Measurements from ENCODE around the gene HDDC2. TPM values are rescaled to one million over a fixed set of nuclear protein-coding genes. Genes with fewer than 3 reads are reported as not detected.

Gene HDDC2
- total RNA-seq, 1 experiment from 2014 or later, result 95.6 TPM

DNA sequence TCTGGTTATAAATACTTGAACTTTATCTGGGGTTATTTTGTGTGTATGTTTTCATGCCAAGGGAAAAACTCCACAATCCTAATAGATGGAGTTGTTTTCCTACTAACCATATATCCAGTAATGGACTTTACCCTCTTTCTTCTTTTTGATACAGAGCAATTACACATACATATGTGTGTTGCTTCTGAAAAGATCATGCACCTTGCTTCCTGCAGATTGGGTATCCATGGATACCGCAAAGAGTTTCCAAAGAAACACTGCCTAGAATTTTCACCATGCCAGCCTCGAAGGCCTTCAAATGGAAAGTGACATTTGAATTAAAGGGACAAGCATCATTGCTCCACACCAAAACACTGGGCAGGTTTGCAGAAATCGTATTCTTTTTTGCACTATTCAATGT, 26.8 kb downstream of the HDDC2 start:
- Histone ChIP-seq H3K9me2 (ENCODE audit: insufficient read depth) (no peaks in the 10 kb centered on the region), H4K20me1 (ENCODE audit: insufficient read depth) (no peaks in the 10 kb centered on the region), H3K9ac (ENCODE audit: low read length) (no peak overlapping the region), H3K79me2 (ENCODE audit: insufficient read depth, low read length) (peaks cover 19% of the 10 kb centered on the region), H3K4me3 (replicated peaks in 1 of 2; ENCODE audit: low read depth in 1 of 2, low read length in 2 of 2) (no peak overlapping the region), H3K4me2 (ENCODE audit: low read length) (no peak overlapping the region), H3K36me3 (ENCODE audit: control insufficient read depth in 1 of 2, insufficient read depth in 2 of 2, low read length in 2 of 2) (peaks cover 8 to 16% of the 10 kb centered on the region in 2 experiments; a peak in 2 of 4 replicates), H3K4me1 (ENCODE audit: control insufficient read depth in 1 of 2, insufficient read depth in 2 of 2, low read length in 2 of 2) (peaks cover 0 to 7% of the 10 kb centered on the region in 2 experiments; a peak in 1 of 4 replicates), H3K9me3 (ENCODE audit: control insufficient read depth in 1 of 2, insufficient read depth in 1 of 2, low read depth in 1 of 2, low read length in 2 of 2) (no peaks in the 10 kb centered on the region), H3K27me3 (ENCODE audit: insufficient read depth, low read length) (no peaks in the 10 kb centered on the region), H3K27ac (ENCODE audit: low read depth, low read length) (no peak overlapping the region), H2AFZ (ENCODE audit: low read depth, low read length, poor library complexity, severe bottlenecking) (no peak overlapping the region)
- ChIA-PET RAD21 (ENCODE audit: low non-redundant PET in 1 of 2, low total read pairs in 2 of 2, uncharacterized antibody in 2 of 2, unreplicated experiment in 2 of 2) (no interaction called here), POLR2A (interaction anchor here (1.2 kb wide), 1 partner anchor 73 kb away, joined by 3 read pairs; no protein-coding TSS in a partner anchor), CTCF (no interaction called here)
- DNase-seq (ENCODE audit: low read depth, low spot score), result no peak
- intact Hi-C loops (cut with micrococcal nuclease), result no loop called here
- TF ChIP-seq, protein P1, sequence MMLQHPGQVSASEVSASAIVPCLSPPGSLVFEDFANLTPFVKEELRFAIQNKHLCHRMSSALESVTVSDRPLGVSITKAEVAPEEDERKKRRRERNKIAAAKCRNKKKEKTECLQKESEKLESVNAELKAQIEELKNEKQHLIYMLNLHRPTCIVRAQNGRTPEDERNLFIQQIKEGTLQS (IDR thresholded peaks at IDR 0.05), result no peak
- TF ChIP-seq, protein P2, sequence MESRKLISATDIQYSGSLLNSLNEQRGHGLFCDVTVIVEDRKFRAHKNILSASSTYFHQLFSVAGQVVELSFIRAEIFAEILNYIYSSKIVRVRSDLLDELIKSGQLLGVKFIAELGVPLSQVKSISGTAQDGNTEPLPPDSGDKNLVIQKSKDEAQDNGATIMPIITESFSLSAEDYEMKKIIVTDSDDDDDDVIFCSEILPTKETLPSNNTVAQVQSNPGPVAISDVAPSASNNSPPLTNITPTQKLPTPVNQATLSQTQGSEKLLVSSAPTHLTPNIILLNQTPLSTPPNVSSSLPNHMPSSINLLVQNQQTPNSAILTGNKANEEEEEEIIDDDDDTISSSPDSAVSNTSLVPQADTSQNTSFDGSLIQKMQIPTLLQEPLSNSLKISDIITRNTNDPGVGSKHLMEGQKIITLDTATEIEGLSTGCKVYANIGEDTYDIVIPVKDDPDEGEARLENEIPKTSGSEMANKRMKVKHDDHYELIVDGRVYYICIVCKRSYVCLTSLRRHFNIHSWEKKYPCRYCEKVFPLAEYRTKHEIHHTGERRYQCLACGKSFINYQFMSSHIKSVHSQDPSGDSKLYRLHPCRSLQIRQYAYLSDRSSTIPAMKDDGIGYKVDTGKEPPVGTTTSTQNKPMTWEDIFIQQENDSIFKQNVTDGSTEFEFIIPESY (IDR thresholded peaks at IDR 0.05; ENCODE audit: extremely low read depth, insufficient replicate concordance, low read length), result no peak
- TF ChIP-seq, protein P3, sequence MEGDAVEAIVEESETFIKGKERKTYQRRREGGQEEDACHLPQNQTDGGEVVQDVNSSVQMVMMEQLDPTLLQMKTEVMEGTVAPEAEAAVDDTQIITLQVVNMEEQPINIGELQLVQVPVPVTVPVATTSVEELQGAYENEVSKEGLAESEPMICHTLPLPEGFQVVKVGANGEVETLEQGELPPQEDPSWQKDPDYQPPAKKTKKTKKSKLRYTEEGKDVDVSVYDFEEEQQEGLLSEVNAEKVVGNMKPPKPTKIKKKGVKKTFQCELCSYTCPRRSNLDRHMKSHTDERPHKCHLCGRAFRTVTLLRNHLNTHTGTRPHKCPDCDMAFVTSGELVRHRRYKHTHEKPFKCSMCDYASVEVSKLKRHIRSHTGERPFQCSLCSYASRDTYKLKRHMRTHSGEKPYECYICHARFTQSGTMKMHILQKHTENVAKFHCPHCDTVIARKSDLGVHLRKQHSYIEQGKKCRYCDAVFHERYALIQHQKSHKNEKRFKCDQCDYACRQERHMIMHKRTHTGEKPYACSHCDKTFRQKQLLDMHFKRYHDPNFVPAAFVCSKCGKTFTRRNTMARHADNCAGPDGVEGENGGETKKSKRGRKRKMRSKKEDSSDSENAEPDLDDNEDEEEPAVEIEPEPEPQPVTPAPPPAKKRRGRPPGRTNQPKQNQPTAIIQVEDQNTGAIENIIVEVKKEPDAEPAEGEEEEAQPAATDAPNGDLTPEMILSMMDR (IDR thresholded peaks at IDR 0.05 in 2 of 3, conservative IDR thresholded peaks at IDR 0.05 in 1 of 3; ENCODE audit: borderline replicate concordance in 1 of 3, insufficient read depth in 1 of 3, low read depth in 2 of 3, low read length in 2 of 3), result no peak
- TF ChIP-seq EZH2 (IDR thresholded peaks at IDR 0.05), result no peak
- TF ChIP-seq ZNF274 (IDR thresholded peaks at IDR 0.05; ENCODE audit: low read depth, low read length), result no peak
- no peak for TF ChIP-seq ELF1 (IDR thresholded peaks at IDR 0.05; ENCODE audit: borderline replicate concordance, low read depth)
- TF ChIP-seq POLR2A (IDR thresholded peaks at IDR 0.05; ENCODE audit: borderline replicate concordance, extremely low read depth, insufficient read depth, insufficient read length), result no peak
- TF ChIP-seq CBX3 (IDR thresholded peaks at IDR 0.05; ENCODE audit: low read depth), result no peak
- no peak for TF ChIP-seq POLR2AphosphoS5 (IDR thresholded peaks at IDR 0.05; ENCODE audit: low read depth, low read length)
- TF ChIP-seq, protein P4, sequence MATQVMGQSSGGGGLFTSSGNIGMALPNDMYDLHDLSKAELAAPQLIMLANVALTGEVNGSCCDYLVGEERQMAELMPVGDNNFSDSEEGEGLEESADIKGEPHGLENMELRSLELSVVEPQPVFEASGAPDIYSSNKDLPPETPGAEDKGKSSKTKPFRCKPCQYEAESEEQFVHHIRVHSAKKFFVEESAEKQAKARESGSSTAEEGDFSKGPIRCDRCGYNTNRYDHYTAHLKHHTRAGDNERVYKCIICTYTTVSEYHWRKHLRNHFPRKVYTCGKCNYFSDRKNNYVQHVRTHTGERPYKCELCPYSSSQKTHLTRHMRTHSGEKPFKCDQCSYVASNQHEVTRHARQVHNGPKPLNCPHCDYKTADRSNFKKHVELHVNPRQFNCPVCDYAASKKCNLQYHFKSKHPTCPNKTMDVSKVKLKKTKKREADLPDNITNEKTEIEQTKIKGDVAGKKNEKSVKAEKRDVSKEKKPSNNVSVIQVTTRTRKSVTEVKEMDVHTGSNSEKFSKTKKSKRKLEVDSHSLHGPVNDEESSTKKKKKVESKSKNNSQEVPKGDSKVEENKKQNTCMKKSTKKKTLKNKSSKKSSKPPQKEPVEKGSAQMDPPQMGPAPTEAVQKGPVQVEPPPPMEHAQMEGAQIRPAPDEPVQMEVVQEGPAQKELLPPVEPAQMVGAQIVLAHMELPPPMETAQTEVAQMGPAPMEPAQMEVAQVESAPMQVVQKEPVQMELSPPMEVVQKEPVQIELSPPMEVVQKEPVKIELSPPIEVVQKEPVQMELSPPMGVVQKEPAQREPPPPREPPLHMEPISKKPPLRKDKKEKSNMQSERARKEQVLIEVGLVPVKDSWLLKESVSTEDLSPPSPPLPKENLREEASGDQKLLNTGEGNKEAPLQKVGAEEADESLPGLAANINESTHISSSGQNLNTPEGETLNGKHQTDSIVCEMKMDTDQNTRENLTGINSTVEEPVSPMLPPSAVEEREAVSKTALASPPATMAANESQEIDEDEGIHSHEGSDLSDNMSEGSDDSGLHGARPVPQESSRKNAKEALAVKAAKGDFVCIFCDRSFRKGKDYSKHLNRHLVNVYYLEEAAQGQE (IDR thresholded peaks at IDR 0.05; ENCODE audit: low read depth), result no peak
- no peak for TF ChIP-seq SIN3A (IDR thresholded peaks at IDR 0.05; ENCODE audit: low read depth)
- BruUV-seq (replicated peaks), result no TSS peak
- ATAC-seq, result no peak

Measured in HCT116 (cell line).